Measurements from ENCODE around the gene LDLRAD2. TPM values are rescaled to one million over a fixed set of nuclear protein-coding genes. Genes with fewer than 3 reads are reported as not detected.
"Not testable (repeated sequence)": the region's sequence is repeated elsewhere in the genome, so short reads cannot be mapped to it uniquely, and the experiment has no call there.

LDLRAD2 gene
- total RNA-seq, 6 experiments from 2014 or later, result not detected

GRCh38 chr1:21766210-21766609, 45.9 kb upstream of the LDLRAD2 start:
- intact Hi-C loops (cut with DNase I), result no loop called here
- Histone ChIP-seq H3K4me3 (no peak overlapping the region), H3K36me3 (no peaks in the 10 kb centered on the region), H3K27ac (no peak overlapping the region), H3K4me1 (no peaks in the 10 kb centered on the region), H3K27me3 (no peaks in the 10 kb centered on the region), H3K9me3 (no peaks in the 10 kb centered on the region)
- ATAC-seq (no peak), DNase-seq (no peak)
- WGBS (ENCODE audit: insufficient coverage, low coverage, low lambda C conversion rate, missing lambda C conversion rate), result 57% methylated on average over 1 of the region's 4 CpGs
- no peak for TF ChIP-seq POLR2A (IDR thresholded peaks at IDR 0.05)
- TF ChIP-seq CTCF (IDR thresholded peaks at IDR 0.05), result no peak

- H3K27ac ChIP-seq; intact Hi-C loops (cut with DNase I); DNase-seq; ATAC-seq; H3K4me1 ChIP-seq; H3K9me3 ChIP-seq; H3K36me3 ChIP-seq; H3K4me3 ChIP-seq; H3K27me3 ChIP-seq: not testable (repeated sequence)
- 88% methylated on average over 8 of the region's 8 CpGs for WGBS (ENCODE audit: insufficient coverage, low coverage, low lambda C conversion rate, missing lambda C conversion rate)
Measured at GRCh38 chr1:21767106-21767505, 45.0 kb upstream of the LDLRAD2 start.

- no peaks in the 10 kb centered on the region for H3K27me3 ChIP-seq
- H3K4me3 ChIP-seq, result no peak overlapping the region
- no peak for DNase-seq
- H3K9me3 ChIP-seq, result no peaks in the 10 kb centered on the region
- no peak overlapping the region for H3K27ac ChIP-seq
- peaks cover 0 to 8% (median 0%) of the 10 kb centered on the region in 4 donors for H3K4me1 ChIP-seq
- WGBS (ENCODE audit: insufficient coverage, low coverage, low lambda C conversion rate, missing lambda C conversion rate), result 80% methylated on average over 1 of the region's 2 CpGs
- H3K36me3 ChIP-seq, result no peaks in the 10 kb centered on the region
- no peak for ATAC-seq
- intact Hi-C loops (cut with DNase I), result no loop called here
- TF ChIP-seq CTCF (IDR thresholded peaks at IDR 0.05), result no peak
- TF ChIP-seq POLR2A (IDR thresholded peaks at IDR 0.05), result no peak
Measured at GRCh38 chr1:21770201-21770600, 41.9 kb upstream of the LDLRAD2 start.

- ATAC-seq; H3K9me3 ChIP-seq; H3K27ac ChIP-seq; H3K4me3 ChIP-seq; intact Hi-C loops (cut with DNase I); H3K27me3 ChIP-seq; H3K36me3 ChIP-seq; DNase-seq; H3K4me1 ChIP-seq: not testable (repeated sequence)
- 100% methylated on average over 9 of the region's 9 CpGs for WGBS (ENCODE audit: insufficient coverage, low coverage, low lambda C conversion rate, missing lambda C conversion rate)
Measured at GRCh38 chr1:21770602-21771001, 41.5 kb upstream of the LDLRAD2 start.

GRCh38 chr1:21771672-21772071, 40.4 kb upstream of the LDLRAD2 start:
- intact Hi-C loops (cut with DNase I); H3K27ac ChIP-seq; ATAC-seq; H3K4me1 ChIP-seq; H3K27me3 ChIP-seq; H3K9me3 ChIP-seq; DNase-seq; H3K4me3 ChIP-seq; H3K36me3 ChIP-seq: not testable (repeated sequence)
- 83% methylated on average over 7 of the region's 10 CpGs for WGBS (ENCODE audit: insufficient coverage, low coverage, low lambda C conversion rate, missing lambda C conversion rate)

GRCh38 chr1:21773585-21773984, 38.5 kb upstream of the LDLRAD2 start:
- ATAC-seq, result peak in 2 of 4 donors; percentile 13 to 20
- DNase-seq, result no peak
- Histone ChIP-seq H3K9me3 (no peaks in the 10 kb centered on the region), H3K4me1 (peaks cover 0 to 8% (median 2%) of the 10 kb centered on the region in 4 donors), H3K27me3 (no peaks in the 10 kb centered on the region), H3K4me3 (no peak overlapping the region), H3K27ac (no peak overlapping the region), H3K36me3 (no peaks in the 10 kb centered on the region)
- 58% methylated on average over 3 of the region's 3 CpGs for WGBS (ENCODE audit: insufficient coverage, low coverage, low lambda C conversion rate, missing lambda C conversion rate)
- intact Hi-C loops (cut with DNase I), result no loop called here
- TF ChIP-seq CTCF (IDR thresholded peaks at IDR 0.05) (no peak), POLR2A (IDR thresholded peaks at IDR 0.05) (no peak)
